ENCODE data around the gene CEP135. TPM values are rescaled to one million over a fixed set of nuclear protein-coding genes. Genes with fewer than 3 reads are reported as not detected.

The CEP135 gene
- total and polyA plus RNA-seq, 2 donors (not counting 3 experiments of a cell fraction or from before 2014, with no cell fraction given) = 2.8 to 15.3 TPM

DNA sequence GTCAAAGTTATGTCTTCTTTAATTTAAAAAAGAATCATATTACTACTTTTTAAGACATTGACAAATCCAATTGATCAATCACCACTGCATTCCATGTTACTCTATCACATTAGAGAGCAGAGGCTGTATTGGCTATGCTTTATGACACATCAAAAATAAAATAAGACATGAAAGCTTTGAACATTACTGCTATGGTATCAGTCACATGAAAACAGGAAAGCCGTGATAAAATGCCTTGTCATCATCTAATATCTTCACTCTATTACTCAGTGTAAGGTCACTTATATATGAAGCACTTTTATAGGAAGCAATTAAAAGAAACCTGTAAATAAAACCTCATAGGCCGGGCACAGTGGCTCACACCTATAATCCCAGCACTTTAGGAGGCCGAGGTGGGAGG lies 27.7 kb upstream of the CEP135 start:
- Histone ChIP-seq H4K20me1 (replicated peaks; ENCODE audit: control insufficient read depth, extremely low read depth, insufficient read depth, low read length) (no peaks in the 10 kb centered on the region), H3K4me1 (ENCODE audit: control insufficient read depth, extremely low read depth, insufficient read depth, low read length) (no peaks in the 10 kb centered on the region), H3K27me3 (ENCODE audit: control insufficient read depth in 2 of 2, insufficient read depth in 2 of 2, low read length in 2 of 2) (no peaks in the 10 kb centered on the region), H3K79me2 (ENCODE audit: control insufficient read depth, insufficient read depth, low read length) (no peaks in the 10 kb centered on the region), H3K9me3 (replicated peaks; ENCODE audit: control insufficient read depth, insufficient read depth, low read length) (no peaks in the 10 kb centered on the region), H3K4me3 (replicated peaks in 1 of 3; ENCODE audit: insufficient read depth in 1 of 3, low read depth in 1 of 3, low read length in 3 of 3) (no peak overlapping the region), H3K4me2 (ENCODE audit: insufficient read depth, low read length) (no peak overlapping the region), H3K9me1 (replicated peaks; ENCODE audit: control insufficient read depth, extremely low read depth, insufficient read depth, low read length) (no peaks in the 10 kb centered on the region), H3K27ac (ENCODE audit: insufficient read depth, low read depth, low read length) (no peak overlapping the region), H2AFZ (ENCODE audit: low read depth, low read length) (no peak overlapping the region), H3K9ac (replicated peaks; ENCODE audit: extremely low read depth, insufficient read depth, low read length) (no peak overlapping the region), H3K36me3 (ENCODE audit: control insufficient read depth in 2 of 2, extremely low read depth in 1 of 2, insufficient read depth in 2 of 2, low read length in 2 of 2) (peaks cover 0 to 2% of the 10 kb centered on the region in 2 experiments)
- intact Hi-C loops (cut with micrococcal nuclease) = no loop called here
- dilution Hi-C loops (cut with MboI; ENCODE audit: extremely low pct_ligation_motif_present, low sequenced_read_pairs) = no loop called here
- POLR2A ChIA-PET = no interaction called here
- TF ChIP-seq, protein P1, sequence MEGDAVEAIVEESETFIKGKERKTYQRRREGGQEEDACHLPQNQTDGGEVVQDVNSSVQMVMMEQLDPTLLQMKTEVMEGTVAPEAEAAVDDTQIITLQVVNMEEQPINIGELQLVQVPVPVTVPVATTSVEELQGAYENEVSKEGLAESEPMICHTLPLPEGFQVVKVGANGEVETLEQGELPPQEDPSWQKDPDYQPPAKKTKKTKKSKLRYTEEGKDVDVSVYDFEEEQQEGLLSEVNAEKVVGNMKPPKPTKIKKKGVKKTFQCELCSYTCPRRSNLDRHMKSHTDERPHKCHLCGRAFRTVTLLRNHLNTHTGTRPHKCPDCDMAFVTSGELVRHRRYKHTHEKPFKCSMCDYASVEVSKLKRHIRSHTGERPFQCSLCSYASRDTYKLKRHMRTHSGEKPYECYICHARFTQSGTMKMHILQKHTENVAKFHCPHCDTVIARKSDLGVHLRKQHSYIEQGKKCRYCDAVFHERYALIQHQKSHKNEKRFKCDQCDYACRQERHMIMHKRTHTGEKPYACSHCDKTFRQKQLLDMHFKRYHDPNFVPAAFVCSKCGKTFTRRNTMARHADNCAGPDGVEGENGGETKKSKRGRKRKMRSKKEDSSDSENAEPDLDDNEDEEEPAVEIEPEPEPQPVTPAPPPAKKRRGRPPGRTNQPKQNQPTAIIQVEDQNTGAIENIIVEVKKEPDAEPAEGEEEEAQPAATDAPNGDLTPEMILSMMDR (IDR thresholded peaks at IDR 0.05; ENCODE audit: extremely low read depth in 1 of 2, insufficient read depth in 1 of 2, low read depth in 1 of 2, low read length in 2 of 2) = no peak
- no peak for TF ChIP-seq JUN (IDR thresholded peaks at IDR 0.05; ENCODE audit: borderline replicate concordance, insufficient read depth, insufficient read length, low read depth)
- no peak for TF ChIP-seq GATA2 (IDR thresholded peaks at IDR 0.05; ENCODE audit: insufficient read depth, insufficient read length, low read depth, low read length)
- no peak for TF ChIP-seq POLR2AphosphoS5 (IDR thresholded peaks at IDR 0.05; ENCODE audit: insufficient read depth, low read depth, low read length)
- TF ChIP-seq, protein P2, sequence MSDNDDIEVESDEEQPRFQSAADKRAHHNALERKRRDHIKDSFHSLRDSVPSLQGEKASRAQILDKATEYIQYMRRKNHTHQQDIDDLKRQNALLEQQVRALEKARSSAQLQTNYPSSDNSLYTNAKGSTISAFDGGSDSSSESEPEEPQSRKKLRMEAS (IDR thresholded peaks at IDR 0.05; ENCODE audit: insufficient read depth, insufficient read length) = no peak
- TF ChIP-seq POLR2A (IDR thresholded peaks at IDR 0.05; ENCODE audit: low read depth, low read length) = no peak
- TF ChIP-seq FOS (IDR thresholded peaks at IDR 0.05; ENCODE audit: borderline replicate concordance, insufficient read depth, low read length) = peak; percentile 27
- no TSS peak for BruUV-seq (replicated peaks)
- CTCF ChIA-PET = interaction anchor here (1.0 to 2.3 kb wide), 2 partner anchors 9 to 27 kb away, joined by 3 to 8 read pairs; partner anchors contain the start of gene CEP135
- peak; percentile 47 for FAIRE-seq
- peak; percentile 23 for DNase-seq (ENCODE audit: low read depth, low spot score)
